Measurements from ENCODE around the gene TGM5. TPM values are rescaled to one million over a fixed set of nuclear protein-coding genes. Genes with fewer than 3 reads are reported as not detected.

Gene TGM5
- total RNA-seq, 6 experiments from 2014 or later, result not detected

DNA sequence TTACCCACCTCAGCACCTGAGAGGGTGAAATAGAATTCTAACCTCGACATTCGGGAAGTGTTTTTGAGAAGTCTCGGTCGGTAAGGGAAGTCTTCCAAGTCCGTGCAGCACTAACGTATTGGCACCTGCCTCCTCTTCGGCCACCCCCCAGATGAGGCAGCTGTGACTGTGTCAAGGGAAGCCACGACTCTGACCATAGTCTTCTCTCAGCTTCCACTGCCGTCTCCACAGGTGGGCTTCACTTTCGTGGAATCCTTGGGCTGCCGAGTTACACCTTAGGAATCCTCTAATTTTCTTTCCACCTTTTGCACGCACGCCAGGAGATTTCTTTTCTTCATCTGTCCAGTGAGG is 80.8 kb downstream of the TGM5 start:
- Mint-ChIP-seq H3K27ac (peak overlapping the region; percentile 82), H3K36me3 (ENCODE audit: low read depth) (peaks cover 6% of the 10 kb centered on the region), H3K27me3 (ENCODE audit: insufficient read depth) (no peaks in the 10 kb centered on the region), H3K9me3 (no peaks in the 10 kb centered on the region), H3K4me3 (peak overlapping the region; percentile 96), H3K4me1 (ENCODE audit: low read depth) (peaks cover 24% of the 10 kb centered on the region)
- DNase-seq, result no peak
- TF ChIP-seq, protein P1, sequence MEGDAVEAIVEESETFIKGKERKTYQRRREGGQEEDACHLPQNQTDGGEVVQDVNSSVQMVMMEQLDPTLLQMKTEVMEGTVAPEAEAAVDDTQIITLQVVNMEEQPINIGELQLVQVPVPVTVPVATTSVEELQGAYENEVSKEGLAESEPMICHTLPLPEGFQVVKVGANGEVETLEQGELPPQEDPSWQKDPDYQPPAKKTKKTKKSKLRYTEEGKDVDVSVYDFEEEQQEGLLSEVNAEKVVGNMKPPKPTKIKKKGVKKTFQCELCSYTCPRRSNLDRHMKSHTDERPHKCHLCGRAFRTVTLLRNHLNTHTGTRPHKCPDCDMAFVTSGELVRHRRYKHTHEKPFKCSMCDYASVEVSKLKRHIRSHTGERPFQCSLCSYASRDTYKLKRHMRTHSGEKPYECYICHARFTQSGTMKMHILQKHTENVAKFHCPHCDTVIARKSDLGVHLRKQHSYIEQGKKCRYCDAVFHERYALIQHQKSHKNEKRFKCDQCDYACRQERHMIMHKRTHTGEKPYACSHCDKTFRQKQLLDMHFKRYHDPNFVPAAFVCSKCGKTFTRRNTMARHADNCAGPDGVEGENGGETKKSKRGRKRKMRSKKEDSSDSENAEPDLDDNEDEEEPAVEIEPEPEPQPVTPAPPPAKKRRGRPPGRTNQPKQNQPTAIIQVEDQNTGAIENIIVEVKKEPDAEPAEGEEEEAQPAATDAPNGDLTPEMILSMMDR (IDR thresholded peaks at IDR 0.05), result no peak; the same call in 1 of the 2 replicates

DNA sequence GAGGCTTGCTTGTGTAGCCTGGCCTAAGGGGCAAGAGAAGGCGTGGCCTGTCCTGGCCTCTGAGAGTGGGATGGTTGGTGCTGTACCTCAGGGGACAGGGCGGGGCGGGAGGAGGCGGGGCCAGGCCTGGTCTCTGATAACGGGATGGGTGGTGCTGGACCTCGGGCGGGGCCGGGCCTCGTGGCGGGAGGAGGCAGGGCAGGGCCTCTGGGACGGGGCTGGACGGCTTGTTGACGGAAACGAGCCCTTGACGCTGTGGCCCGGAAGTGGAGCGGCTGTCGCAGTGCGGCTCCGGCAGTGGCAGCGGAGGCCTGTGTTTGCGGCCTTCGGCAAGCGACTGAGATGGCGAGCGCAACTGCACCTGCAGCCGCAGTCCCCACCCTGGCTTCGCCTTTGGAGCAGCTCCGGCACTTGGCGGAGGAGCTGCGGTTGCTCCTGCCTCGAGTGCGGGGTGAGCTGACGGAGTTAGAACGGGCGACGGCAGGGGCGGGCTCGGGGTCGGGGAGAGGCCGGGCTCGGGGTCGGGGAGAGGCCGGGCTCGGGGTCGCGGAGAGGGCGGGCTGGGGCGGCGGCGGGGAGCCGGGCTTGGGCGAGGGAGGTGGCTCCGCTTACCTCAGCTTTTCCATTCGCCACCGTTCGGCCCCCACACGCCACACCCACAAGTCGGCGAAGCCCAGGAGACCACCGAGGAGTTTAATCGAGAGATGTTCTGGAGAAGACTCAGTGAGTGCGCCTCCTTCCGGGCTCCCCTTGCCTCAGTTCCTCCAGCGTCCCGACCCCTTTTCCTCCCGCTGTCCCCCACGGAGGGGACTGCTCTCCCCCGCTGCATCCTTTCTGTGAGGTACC is 81.3 kb downstream of the TGM5 start, which contains the start of gene CCNDBP1:
CCNDBP1 (plus strand) TSS at position 247 of the 846 bp plus-strand sequence; CDS start at position 343, 96 bp downstream.
- no peaks in the 10 kb centered on the region for H3K27me3 Mint-ChIP-seq (ENCODE audit: insufficient read depth)
- peak within 1 kb of the TSS; percentile 82 for H3K27ac Mint-ChIP-seq
- TF ChIP-seq, protein P1 (IDR thresholded peaks at IDR 0.05), result peak; percentile 70
- DNase-seq, result peak; percentile 85
- H3K4me1 Mint-ChIP-seq (ENCODE audit: low read depth), result peaks cover 27% of the 10 kb centered on the region
- peak within 1 kb of the TSS; percentile 96 for H3K4me3 Mint-ChIP-seq
- H3K36me3 Mint-ChIP-seq (ENCODE audit: low read depth), result no peaks in the 10 kb centered on the region
- H3K9me3 Mint-ChIP-seq, result no peaks in the 10 kb centered on the region

DNA sequence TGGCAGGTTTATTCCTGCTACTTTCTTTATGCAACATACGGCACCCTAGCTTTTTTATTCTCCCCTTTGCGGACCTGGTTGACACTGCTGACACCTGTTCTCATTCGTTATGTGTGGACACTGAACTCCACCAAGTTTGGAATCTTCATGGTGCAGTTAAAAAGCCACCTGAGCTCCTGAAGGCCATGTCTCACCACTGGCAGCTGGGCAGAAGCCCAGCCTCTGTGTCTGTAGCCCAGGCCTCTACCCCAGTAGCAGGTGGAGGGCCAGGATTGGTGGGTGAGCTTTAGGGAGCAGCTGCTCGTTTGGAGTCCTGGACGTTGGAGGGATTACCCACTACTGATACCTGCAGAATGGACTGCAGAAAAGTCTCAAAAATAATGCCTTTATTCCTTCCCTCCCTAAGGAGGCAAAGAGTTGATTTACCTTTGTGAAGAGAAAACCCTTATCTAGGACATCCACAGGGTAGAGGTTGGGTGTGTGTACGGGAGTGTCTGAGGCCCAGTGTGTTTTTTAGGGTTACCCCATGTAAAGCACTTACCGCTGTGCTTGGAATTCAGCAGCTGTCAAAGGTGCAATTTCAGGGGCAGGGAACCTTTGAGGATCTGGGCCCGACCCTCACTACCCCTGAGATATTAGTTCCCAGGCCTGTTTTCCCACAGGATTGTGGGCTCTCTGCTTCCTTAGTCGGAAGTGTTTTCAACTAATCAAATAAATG is 82.2 kb downstream of the TGM5 start:
- TF ChIP-seq, protein P1 (IDR thresholded peaks at IDR 0.05), result no peak
- H3K27me3 Mint-ChIP-seq (ENCODE audit: insufficient read depth), result no peaks in the 10 kb centered on the region
- no peaks in the 10 kb centered on the region for H3K36me3 Mint-ChIP-seq (ENCODE audit: low read depth)

DNA sequence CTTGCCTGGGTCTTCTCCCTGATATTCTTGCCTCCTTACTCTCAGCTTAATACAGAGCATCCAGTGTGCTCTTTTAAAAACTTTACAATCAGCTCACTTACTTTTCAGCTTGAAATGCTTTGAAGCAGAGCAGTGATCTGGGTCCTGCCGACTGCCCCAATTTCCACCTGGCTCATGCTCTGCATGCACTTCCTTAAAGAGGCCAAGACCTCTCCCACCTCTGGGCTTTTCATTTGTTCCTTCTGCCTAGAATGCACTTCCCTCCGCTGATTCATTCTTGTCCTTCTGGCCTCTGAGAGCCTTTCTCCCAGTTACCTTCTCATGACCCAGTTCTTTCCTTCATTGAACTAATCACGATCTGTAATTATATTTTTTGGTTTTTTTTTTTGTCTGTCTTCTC is 83.5 kb downstream of the TGM5 start:
- H3K9me3 Mint-ChIP-seq, result no peaks in the 10 kb centered on the region
- no peak overlapping the region for H3K27ac Mint-ChIP-seq
- no peaks in the 10 kb centered on the region; the same call in 1 of the 2 replicates for H3K36me3 Mint-ChIP-seq (ENCODE audit: low read depth)
- TF ChIP-seq, protein P1 (IDR thresholded peaks at IDR 0.05), result no peak
- no peak for DNase-seq
- H3K4me3 Mint-ChIP-seq, result no peak overlapping the region
- H3K27me3 Mint-ChIP-seq (ENCODE audit: insufficient read depth), result no peaks in the 10 kb centered on the region
- peaks cover 27% of the 10 kb centered on the region for H3K4me1 Mint-ChIP-seq (ENCODE audit: low read depth)

More for the DNA sequence above, 82.2 kb downstream of the TGM5 start:
- Mint-ChIP-seq H3K4me3 (peak overlapping the region; percentile 96), H3K4me1 (ENCODE audit: low read depth) (peaks cover 27% of the 10 kb centered on the region), H3K27ac (peak overlapping the region; percentile 82), H3K9me3 (no peaks in the 10 kb centered on the region)
- DNase-seq, result no peak

Other genes with a start within 250 kb of the TGM5 start
- 10 to 100 TPM; 24.6 to 30.1 (median 26.8) TPM for gene UBR1, start 160.9 kb downstream of the TGM5 start, total RNA-seq (2021; fragmentation: NEBNext Ultra II Directional; extraction: Animal tissue kit (Norgen Biotek cat#: 25700))
- gene TMEM62, start 133.3 kb downstream of the TGM5 start, total RNA-seq (2021; fragmentation: NEBNext Ultra II Directional; extraction: Animal tissue kit (Norgen Biotek cat#: 25700)), result 10 to 100 TPM in 4 of 6 experiments, 1 to 10 TPM in 2; 8.2 to 12.1 (median 11.2) TPM
- gene CCNDBP1, start 81.5 kb downstream of the TGM5 start, total RNA-seq (2021; fragmentation: NEBNext Ultra II Directional; extraction: Animal tissue kit (Norgen Biotek cat#: 25700)), result 10 to 100 TPM; 50.9 to 60.7 (median 57.2) TPM
- not detected for gene EPB42, start 45.9 kb downstream of the TGM5 start, total RNA-seq (2021; fragmentation: NEBNext Ultra II Directional; extraction: Animal tissue kit (Norgen Biotek cat#: 25700))
- not detected for gene TGM7, start 35.3 kb upstream of the TGM5 start, total RNA-seq (2021; fragmentation: NEBNext Ultra II Directional; extraction: Animal tissue kit (Norgen Biotek cat#: 25700))
- gene LCMT2, start 63.6 kb upstream of the TGM5 start, total RNA-seq (2021; fragmentation: NEBNext Ultra II Directional; extraction: Animal tissue kit (Norgen Biotek cat#: 25700)), result 1 to 10 TPM; 5.7 to 8.8 (median 6.5) TPM
- gene ZSCAN29, start 104.1 kb upstream of the TGM5 start, total RNA-seq (2021; fragmentation: NEBNext Ultra II Directional; extraction: Animal tissue kit (Norgen Biotek cat#: 25700)), result 10 to 100 TPM; 12.7 to 16.7 (median 14.7) TPM
- 10 to 100 TPM; 16.1 to 22.2 (median 18.7) TPM for gene TUBGCP4, start 104.2 kb upstream of the TGM5 start, total RNA-seq (2021; fragmentation: NEBNext Ultra II Directional; extraction: Animal tissue kit (Norgen Biotek cat#: 25700))
- gene TP53BP1, start 226.2 kb upstream of the TGM5 start, total RNA-seq (2021; fragmentation: NEBNext Ultra II Directional; extraction: Animal tissue kit (Norgen Biotek cat#: 25700)), result 10 to 100 TPM; 44.7 to 49.5 (median 46.4) TPM